ENCODE data around the gene NEDD4.

NEDD4 gene

DNA sequence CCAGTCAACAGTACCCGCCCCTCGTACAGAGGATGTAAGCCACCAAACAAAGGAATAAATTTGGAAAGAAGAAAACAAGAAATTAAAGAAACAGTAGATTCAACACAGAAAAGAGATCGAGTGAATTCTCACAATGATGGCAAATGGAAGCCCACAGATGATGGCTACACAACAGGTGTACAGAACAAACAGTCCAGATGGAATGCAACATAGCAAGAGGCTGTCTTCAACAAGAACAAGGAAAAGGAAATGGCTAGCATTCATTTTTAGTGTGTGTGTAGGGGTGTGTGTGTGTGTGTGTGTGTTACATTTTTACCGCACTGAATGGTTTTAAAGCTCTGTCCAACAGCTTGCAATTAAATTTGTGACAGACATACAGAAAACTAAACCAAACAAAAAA is 12.9 kb downstream of the NEDD4 start:
- H4K20me1 ChIP-seq (ENCODE audit: control insufficient read depth, insufficient read depth, low read depth, low read length): no peaks in the 10 kb centered on the region
- no peak for TF ChIP-seq EZH2phosphoT487 (IDR thresholded peaks at IDR 0.05; ENCODE audit: borderline replicate concordance, low read length)
- TF ChIP-seq CTCF (IDR thresholded peaks at IDR 0.05; ENCODE audit: low read depth, low read length, poor library complexity, severe bottlenecking): no peak
- H3K79me2 ChIP-seq (ENCODE audit: control insufficient read depth, low read length): peaks cover 8% of the 10 kb centered on the region
- H3K27me3 ChIP-seq (ENCODE audit: control insufficient read depth, low read length): no peaks in the 10 kb centered on the region
- no peak overlapping the region for H3K4me2 ChIP-seq (ENCODE audit: low read length)
- H3F3A ChIP-seq (ENCODE audit: control insufficient read depth, insufficient read depth): no peaks in the 10 kb centered on the region
- H3K9me3 ChIP-seq (ENCODE audit: control insufficient read depth, insufficient read depth, low read length): no peaks in the 10 kb centered on the region
- no peak overlapping the region for H3K4me3 ChIP-seq (ENCODE audit: low read length)
- no peaks in the 10 kb centered on the region for H3K36me3 ChIP-seq (ENCODE audit: control insufficient read depth, low read length)
- no peaks in the 10 kb centered on the region for H3K4me1 ChIP-seq (ENCODE audit: control insufficient read depth, low read length)
- H3K27ac ChIP-seq (ENCODE audit: low read depth, low read length): no peak overlapping the region
- H3K9me2 ChIP-seq (replicated peaks; ENCODE audit: control insufficient read depth, low read length): no peaks in the 10 kb centered on the region

DNA sequence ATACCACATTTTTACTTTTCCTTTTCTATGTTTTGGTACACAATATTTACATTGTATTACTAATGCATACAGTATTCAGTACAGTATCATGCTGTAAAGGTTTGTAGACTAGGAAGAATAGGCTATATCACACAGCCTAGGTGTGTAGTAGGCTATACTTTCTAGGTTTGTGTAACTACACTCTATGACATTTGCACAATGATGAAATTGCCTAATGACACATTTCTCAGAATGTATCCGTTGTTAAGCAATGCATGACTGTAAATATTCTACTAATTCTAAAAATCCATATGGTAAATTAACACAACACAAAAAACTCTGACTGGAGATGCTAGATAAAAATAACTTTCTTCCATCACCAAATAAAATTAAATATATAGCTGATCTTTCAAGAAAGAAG is 16.2 kb downstream of the NEDD4 start:
- TF ChIP-seq EZH2phosphoT487 (IDR thresholded peaks at IDR 0.05; ENCODE audit: borderline replicate concordance, low read length): no peak
- no peak for TF ChIP-seq CTCF (IDR thresholded peaks at IDR 0.05; ENCODE audit: low read depth, low read length, poor library complexity, severe bottlenecking)
- Histone ChIP-seq H3K9me2 (replicated peaks; ENCODE audit: control insufficient read depth, low read length) (no peaks in the 10 kb centered on the region), H3K79me2 (ENCODE audit: control insufficient read depth, low read length) (peaks cover 13% of the 10 kb centered on the region), H4K20me1 (ENCODE audit: control insufficient read depth, insufficient read depth, low read depth, low read length) (no peaks in the 10 kb centered on the region), H3F3A (ENCODE audit: control insufficient read depth, insufficient read depth) (no peaks in the 10 kb centered on the region), H3K4me1 (ENCODE audit: control insufficient read depth, low read length) (no peaks in the 10 kb centered on the region), H3K36me3 (ENCODE audit: control insufficient read depth, low read length) (no peaks in the 10 kb centered on the region), H3K27ac (ENCODE audit: low read depth, low read length) (no peak overlapping the region), H3K27me3 (ENCODE audit: control insufficient read depth, low read length) (no peaks in the 10 kb centered on the region), H3K4me3 (ENCODE audit: low read length) (no peak overlapping the region), H3K4me2 (ENCODE audit: low read length) (no peak overlapping the region), H3K9me3 (ENCODE audit: control insufficient read depth, insufficient read depth, low read length) (no peaks in the 10 kb centered on the region)

GRCh38 chr15:55970286-55970685 is 23.1 kb downstream of the NEDD4 start:
- Histone ChIP-seq H3K9me3 (ENCODE audit: control insufficient read depth, insufficient read depth, low read length) (no peaks in the 10 kb centered on the region), H3K9me2 (replicated peaks; ENCODE audit: control insufficient read depth, low read length) (no peaks in the 10 kb centered on the region), H3F3A (ENCODE audit: control insufficient read depth, insufficient read depth) (no peaks in the 10 kb centered on the region), H3K4me2 (ENCODE audit: low read length) (no peak overlapping the region), H3K27me3 (ENCODE audit: control insufficient read depth, low read length) (no peaks in the 10 kb centered on the region), H3K79me2 (ENCODE audit: control insufficient read depth, low read length) (peaks cover 24% of the 10 kb centered on the region), H3K27ac (ENCODE audit: low read depth, low read length) (no peak overlapping the region), H4K20me1 (ENCODE audit: control insufficient read depth, insufficient read depth, low read depth, low read length) (no peaks in the 10 kb centered on the region), H3K4me1 (ENCODE audit: control insufficient read depth, low read length) (no peaks in the 10 kb centered on the region), H3K4me3 (ENCODE audit: low read length) (no peak overlapping the region), H3K36me3 (ENCODE audit: control insufficient read depth, low read length) (no peaks in the 10 kb centered on the region)
- TF ChIP-seq CTCF (IDR thresholded peaks at IDR 0.05; ENCODE audit: low read depth, low read length, poor library complexity, severe bottlenecking) (no peak), EZH2phosphoT487 (IDR thresholded peaks at IDR 0.05; ENCODE audit: borderline replicate concordance, low read length) (no peak)

DNA sequence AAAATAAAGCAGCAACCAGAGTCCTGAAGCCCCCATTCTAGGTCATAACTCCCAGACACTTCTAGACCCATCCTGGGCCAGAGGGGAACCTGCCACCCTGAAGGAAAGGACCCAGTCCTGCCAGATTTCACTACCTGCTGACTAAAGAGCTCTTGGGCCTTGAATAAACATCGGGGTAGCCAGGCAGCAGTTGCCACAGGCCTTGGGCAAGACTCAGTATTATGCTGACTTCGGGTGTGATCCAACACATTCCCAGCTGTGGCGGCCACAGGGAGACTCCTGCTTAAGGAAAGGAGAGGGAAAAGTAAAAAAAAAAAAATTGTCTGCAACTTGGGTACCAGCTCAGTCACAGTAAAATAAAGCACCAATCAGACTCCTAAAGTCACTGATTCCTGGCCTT is 23.8 kb downstream of the NEDD4 start:
- Histone ChIP-seq H3K79me2 (ENCODE audit: control insufficient read depth, low read length) (peaks cover 24% of the 10 kb centered on the region), H4K20me1 (ENCODE audit: control insufficient read depth, insufficient read depth, low read depth, low read length) (no peaks in the 10 kb centered on the region), H3F3A (ENCODE audit: control insufficient read depth, insufficient read depth) (no peaks in the 10 kb centered on the region), H3K4me1 (ENCODE audit: control insufficient read depth, low read length) (no peaks in the 10 kb centered on the region), H3K27me3 (ENCODE audit: control insufficient read depth, low read length) (no peaks in the 10 kb centered on the region), H3K4me2 (ENCODE audit: low read length) (no peak overlapping the region), H3K9me3 (ENCODE audit: control insufficient read depth, insufficient read depth, low read length) (no peaks in the 10 kb centered on the region), H3K9me2 (replicated peaks; ENCODE audit: control insufficient read depth, low read length) (no peaks in the 10 kb centered on the region), H3K27ac (ENCODE audit: low read depth, low read length) (no peak overlapping the region), H3K4me3 (ENCODE audit: low read length) (no peak overlapping the region), H3K36me3 (ENCODE audit: control insufficient read depth, low read length) (no peaks in the 10 kb centered on the region)
- TF ChIP-seq CTCF (IDR thresholded peaks at IDR 0.05; ENCODE audit: low read depth, low read length, poor library complexity, severe bottlenecking) (no peak), EZH2phosphoT487 (IDR thresholded peaks at IDR 0.05; ENCODE audit: borderline replicate concordance, low read length) (no peak)
